ENCODE measurements around the gene KCNH1. TPM values are rescaled to one million over a fixed set of nuclear protein-coding genes. Genes with fewer than 3 reads are reported as not detected.

Gene KCNH1
- total RNA-seq, 1 donor from 2014 or later: 2.4 TPM

GRCh38 chr1:210747890-210748289 is 386.1 kb downstream of the KCNH1 start:
- DNase-seq (ENCODE audit: extremely low spot score, unreplicated experiment): no peak
- Mint-ChIP-seq H3K4me1 (ENCODE audit: unreplicated experiment) (no peaks in the 10 kb centered on the region), H3K9me3 (no peaks in the 10 kb centered on the region), H3K4me3 (no peak overlapping the region), H3K27me3 (no peaks in the 10 kb centered on the region), H3K36me3 (no peaks in the 10 kb centered on the region), H3K27ac (no peak overlapping the region)
- TF ChIP-seq CTCF (conservative IDR thresholded peaks at IDR 0.05): no peak

- H3K4me1 Mint-ChIP-seq (ENCODE audit: unreplicated experiment): no peaks in the 10 kb centered on the region
- no peak overlapping the region for H3K27ac Mint-ChIP-seq
- H3K4me3 Mint-ChIP-seq: no peak overlapping the region
- H3K9me3 Mint-ChIP-seq: no peaks in the 10 kb centered on the region
- no peak for TF ChIP-seq CTCF (conservative IDR thresholded peaks at IDR 0.05)
- DNase-seq (ENCODE audit: extremely low spot score, unreplicated experiment): no peak
- no peaks in the 10 kb centered on the region for H3K36me3 Mint-ChIP-seq
- H3K27me3 Mint-ChIP-seq: no peaks in the 10 kb centered on the region
Observed at GRCh38 chr1:210747112-210747511, 386.8 kb downstream of the KCNH1 start.

DNA sequence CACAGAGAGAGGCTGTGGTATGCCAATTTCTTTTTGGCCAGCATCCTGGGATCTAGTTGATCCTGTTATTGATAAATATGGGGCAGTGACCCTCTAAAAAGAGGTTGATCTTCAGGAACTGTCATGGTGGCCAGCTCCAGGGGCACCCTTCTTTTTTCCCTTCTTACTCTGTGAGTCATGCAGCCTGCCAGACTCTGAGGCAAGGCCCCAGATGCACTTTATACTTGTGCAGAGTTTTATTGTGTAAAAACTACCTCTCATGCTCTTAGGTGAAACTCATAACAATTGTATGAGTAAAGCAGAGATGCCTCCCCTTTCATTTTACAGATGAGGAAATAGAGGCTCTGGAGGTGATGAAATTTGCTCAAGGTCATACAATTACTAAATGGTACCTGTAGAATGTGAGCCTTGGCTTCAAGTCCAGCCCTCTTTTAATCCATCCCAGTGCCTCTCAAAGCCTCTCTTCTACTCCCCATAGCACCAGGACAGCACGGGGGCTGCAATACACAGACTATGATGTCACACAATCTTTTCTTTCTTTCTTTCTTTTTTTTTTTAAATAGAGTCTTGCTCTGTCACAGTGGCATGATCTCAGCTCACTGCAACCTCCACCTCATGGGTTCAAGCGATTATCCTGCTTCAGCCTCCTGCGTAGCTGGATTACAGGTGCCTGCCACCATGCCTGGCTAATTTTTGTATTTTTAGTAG is 387.8 kb downstream of the KCNH1 start:
- no peak overlapping the region for H3K4me3 Mint-ChIP-seq
- no peaks in the 10 kb centered on the region for H3K4me1 Mint-ChIP-seq (ENCODE audit: unreplicated experiment)
- TF ChIP-seq CTCF (conservative IDR thresholded peaks at IDR 0.05): no peak
- DNase-seq (ENCODE audit: extremely low spot score, unreplicated experiment): no peak
- no peak overlapping the region for H3K27ac Mint-ChIP-seq
- H3K27me3 Mint-ChIP-seq: no peaks in the 10 kb centered on the region
- H3K9me3 Mint-ChIP-seq: no peaks in the 10 kb centered on the region
- H3K36me3 Mint-ChIP-seq: no peaks in the 10 kb centered on the region

DNA sequence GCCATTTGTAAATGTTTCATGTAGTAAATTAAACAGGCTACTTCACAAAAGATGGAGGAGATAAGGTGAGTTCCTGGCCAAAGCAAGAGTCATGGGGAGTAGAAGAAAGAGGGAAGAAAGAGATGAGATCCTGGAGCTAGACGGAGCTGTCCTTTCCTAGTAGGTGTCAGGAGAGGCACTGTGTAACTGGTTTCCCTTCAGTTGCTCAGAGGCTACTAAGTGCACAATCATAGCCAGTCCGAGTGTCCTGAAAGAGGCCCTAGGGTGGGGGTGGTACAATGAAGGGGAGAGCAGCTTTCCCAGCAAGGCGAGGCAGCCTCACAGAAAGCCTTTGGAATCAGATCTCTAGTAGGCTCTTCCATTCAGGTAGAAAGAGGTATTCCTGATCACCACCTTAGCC is 390.9 kb downstream of the KCNH1 start:
- Mint-ChIP-seq H3K27me3 (peaks cover 8% of the 10 kb centered on the region), H3K36me3 (no peaks in the 10 kb centered on the region), H3K27ac (no peak overlapping the region), H3K4me3 (no peak overlapping the region), H3K4me1 (ENCODE audit: unreplicated experiment) (no peaks in the 10 kb centered on the region), H3K9me3 (no peaks in the 10 kb centered on the region)
- TF ChIP-seq CTCF (conservative IDR thresholded peaks at IDR 0.05): no peak
- no peak for DNase-seq (ENCODE audit: extremely low spot score, unreplicated experiment)

- Mint-ChIP-seq H3K27ac (no peak overlapping the region), H3K4me1 (ENCODE audit: unreplicated experiment) (no peaks in the 10 kb centered on the region), H3K4me3 (no peak overlapping the region), H3K9me3 (no peaks in the 10 kb centered on the region), H3K36me3 (no peaks in the 10 kb centered on the region), H3K27me3 (peaks cover 20% of the 10 kb centered on the region)
- no peak for DNase-seq (ENCODE audit: extremely low spot score, unreplicated experiment)
- no peak for TF ChIP-seq CTCF (conservative IDR thresholded peaks at IDR 0.05)
Observed at GRCh38 chr1:210741564-210741963, 392.4 kb downstream of the KCNH1 start.

All from type B pancreatic cell (in vitro differentiated cells).